GM21529 (cell line): ENCODE results near the gene CAVIN4.

Experiments
- ATAC-seq: cut with Tn5 transposase; IDR thresholded peaks from one replicate; pipeline ENCODE4 v1.9.1; 2021; ENCODE audit not compliant: unreplicated experiment

CAVIN4 gene

DNA sequence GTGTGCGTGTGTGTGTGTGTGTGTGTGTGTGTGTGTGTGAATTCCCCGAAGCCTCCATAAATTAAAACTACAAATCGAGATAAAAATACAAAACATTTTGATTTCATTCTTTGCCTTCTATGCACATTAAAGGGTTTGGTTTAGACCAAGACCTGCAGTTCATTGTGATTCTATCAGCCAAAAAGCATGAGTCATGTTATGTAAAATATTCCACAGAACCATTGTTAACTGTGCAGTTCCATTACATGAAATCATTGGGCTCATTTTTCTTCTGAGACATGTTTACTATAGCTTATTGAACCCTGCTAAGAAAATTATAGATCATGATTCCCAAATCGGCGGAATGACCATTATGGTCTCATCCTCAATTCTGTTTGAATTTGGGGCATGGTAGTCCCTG is 11.7 kb downstream of the CAVIN4 start:
- no peak for ATAC-seq

DNA sequence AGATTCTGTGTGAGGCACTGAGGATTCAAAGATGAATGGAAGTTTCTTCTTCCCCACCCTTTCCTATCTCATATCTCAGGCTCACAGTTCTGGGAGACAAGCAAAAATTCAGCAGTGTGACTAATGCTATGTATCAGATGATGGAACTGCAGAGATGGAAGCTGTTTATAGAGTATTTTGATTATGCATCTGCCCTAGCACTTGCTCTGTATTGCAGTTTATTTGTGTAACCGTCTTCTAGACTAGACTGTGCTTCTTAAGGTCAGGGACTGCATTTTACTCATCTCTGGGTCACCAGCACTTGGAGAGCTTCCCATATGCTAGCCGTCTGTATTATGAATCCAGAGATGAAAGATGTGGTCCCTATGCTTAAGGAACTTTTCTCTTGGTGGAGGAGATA is 12.6 kb downstream of the CAVIN4 start:
- no peak for ATAC-seq

DNA sequence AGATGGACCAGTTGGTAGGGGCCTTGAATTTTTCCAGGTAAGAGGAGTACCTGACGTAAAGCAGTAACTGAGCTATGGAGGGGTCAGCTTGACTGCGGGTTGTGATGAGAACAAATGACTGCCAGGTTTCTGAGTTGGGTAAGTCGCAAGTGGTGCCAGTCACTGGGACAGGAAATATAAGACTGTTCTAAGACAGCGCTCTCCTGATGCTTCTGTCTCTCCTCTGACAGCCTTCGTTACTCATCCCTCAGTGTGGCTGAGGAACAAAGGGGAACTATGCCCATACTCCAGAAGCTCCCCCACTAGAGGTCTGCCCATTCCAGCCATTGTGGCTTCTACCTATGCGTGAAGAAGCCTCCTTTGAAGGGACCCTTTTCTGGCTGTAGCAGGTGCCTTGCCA is 13.3 kb downstream of the CAVIN4 start:
- ATAC-seq, result no peak

- ATAC-seq, result no peak
Measured at GRCh38 chr9:100591639-100592412, 13.9 kb downstream of the CAVIN4 start.

GRCh38 chr9:100595391-100596199 is 17.7 kb downstream of the CAVIN4 start:
- ATAC-seq, result peak; percentile 44

DNA sequence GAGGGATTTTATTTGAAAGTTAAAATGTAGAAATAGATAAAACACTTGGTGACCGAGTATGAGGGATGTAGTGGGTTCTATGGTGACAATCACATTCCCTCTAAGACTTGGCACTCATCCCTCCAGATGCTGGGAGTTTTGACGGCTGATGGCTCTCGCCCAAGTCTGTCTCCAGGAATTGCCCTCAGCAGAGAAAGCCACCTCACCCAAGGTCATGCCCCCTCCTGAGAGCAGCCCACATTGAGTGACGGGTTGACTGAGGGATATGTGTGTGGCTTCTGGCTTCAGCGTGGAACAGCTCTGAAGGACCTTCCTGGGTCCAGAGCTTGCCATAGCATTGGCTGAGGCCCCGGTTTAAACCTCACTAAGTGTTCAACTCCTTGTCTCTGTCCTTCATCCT is 19.4 kb downstream of the CAVIN4 start:
- no peak for ATAC-seq

DNA sequence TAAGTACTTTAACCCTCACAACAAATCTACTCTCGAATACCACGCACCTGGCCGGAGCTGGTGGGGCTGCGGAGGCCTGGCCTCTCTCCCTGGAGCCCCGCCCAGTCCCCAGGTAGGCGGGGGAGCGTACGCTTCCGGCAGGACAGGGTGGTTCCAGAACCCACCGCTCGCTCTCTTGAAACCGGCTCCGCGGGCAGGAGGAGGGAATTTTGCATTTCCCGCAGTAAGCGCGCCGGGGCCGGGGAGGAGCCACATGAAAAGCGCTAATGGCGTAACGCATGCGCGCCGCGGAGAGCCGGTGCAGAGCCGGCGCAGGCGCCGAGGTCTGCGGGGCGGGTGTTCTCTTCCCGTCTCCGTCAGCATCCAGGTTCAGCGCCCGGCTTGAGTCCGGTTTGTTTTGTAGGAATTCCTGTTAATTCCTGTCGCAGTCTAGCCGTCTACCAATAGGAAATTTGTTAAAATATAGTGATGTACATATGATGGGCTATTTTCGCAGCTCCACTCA is 20.8 kb downstream of the CAVIN4 start:
- peak; percentile 69 for ATAC-seq

DNA sequence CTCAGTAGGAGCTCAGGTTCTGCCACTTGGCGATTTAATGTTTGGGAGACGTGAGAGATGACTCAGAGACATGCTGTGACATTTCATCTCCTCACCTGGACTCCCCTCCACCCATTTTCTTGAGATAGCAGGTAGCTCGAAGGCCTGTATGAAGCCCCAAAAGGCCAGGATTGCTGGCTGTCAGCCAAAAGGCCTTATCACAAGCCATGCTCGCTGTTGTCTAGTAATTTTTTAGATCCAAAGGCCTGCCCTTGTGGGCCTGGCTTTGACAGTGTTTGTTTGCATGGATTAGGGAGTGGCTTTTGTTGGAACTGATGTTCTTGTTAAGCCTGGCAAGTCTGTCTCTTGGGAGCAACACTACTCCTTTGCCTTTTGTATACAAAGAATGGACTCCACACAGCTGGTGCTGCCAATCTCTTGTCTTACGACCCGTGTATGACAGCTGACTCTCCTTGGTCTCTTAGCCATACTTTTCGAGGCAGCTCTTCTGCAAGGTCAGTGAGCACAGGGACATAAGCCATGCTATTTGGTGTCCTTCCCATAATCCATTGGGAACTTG is 22.7 kb downstream of the CAVIN4 start:
- ATAC-seq, result no peak

GRCh38 chr9:100601216-100601615 is 23.3 kb downstream of the CAVIN4 start:
- ATAC-seq, result peak; percentile 62

DNA sequence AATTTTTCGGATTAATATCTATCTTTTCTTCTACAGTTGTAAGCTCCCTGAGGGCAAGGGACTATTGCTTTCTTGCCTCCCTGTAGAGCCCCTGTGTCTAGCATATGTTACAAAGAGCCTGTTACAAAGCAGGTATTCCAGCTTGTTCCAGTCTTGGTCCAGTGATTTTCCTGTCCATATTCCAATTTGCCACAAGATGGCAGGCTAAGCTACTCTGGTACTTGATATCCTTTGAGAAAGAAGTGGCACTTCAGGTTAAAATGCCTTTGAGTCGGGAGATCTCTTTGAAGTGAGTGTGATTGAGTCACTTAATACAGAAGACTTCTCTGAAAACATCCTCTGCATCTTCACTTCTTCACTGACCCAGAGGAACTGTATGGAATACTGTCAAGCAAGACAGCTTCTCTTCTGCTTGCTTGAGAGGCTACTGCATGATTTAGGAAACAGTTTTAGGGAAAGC is 24.5 kb downstream of the CAVIN4 start:
- no peak for ATAC-seq

DNA sequence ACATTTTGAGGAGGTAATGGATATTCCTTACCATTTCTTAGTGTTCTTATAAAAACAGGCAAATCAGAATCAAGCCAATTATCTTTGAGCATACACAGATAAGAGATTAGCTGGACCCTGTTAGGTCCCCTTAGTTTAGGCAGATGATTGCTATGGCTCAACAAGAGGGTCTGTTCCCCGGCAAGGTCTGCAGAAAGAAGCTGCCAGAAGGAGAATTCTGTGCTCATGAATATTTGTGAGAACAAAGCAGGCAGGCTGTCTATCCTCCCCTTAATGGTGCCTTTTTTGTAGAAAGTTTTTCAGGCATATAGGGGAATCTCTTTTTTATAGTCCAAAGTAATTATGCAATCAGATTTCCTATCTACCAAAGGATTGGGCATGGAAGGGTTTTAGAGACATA is 27.5 kb downstream of the CAVIN4 start:
- ATAC-seq, result no peak

GRCh38 chr9:100619194-100619593 is 41.3 kb downstream of the CAVIN4 start:
- ATAC-seq, result no peak

DNA sequence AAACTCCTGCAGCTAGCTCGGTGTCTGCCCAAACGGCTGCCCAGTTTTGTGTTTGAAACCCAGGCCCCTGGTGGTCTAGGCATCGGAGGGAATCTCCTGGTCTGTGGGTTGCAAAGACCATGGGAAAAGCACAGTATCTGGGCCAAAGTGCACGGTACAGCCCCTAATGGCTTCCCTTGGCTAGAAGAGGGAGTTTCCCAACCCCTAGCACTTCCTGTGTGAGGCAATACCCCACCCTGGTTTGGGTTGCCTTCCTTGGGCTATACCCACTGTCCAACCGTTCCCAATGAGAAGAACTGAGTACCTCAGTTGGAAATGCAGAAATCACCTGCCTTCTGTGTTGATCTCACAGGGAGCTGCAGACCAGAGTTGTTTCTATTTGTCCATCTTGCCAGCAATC is 41.8 kb downstream of the CAVIN4 start:
- no peak for ATAC-seq

GRCh38 chr9:100623969-100624368 is 46.1 kb downstream of the CAVIN4 start:
- no peak for ATAC-seq

GRCh38 chr9:100626949-100627348 is 49.1 kb downstream of the CAVIN4 start:
- ATAC-seq, result no peak

- no peak for ATAC-seq
Measured at GRCh38 chr9:100637787-100638186, 59.9 kb downstream of the CAVIN4 start.
